IMR-90 (cell line): ENCODE results near the gene ELF5. TPM values are rescaled to one million over a fixed set of nuclear protein-coding genes. Genes with fewer than 3 reads are reported as not detected.

Source experiments
- ATAC-seq: fragments of 200-7000 bp; cut with Tn5 transposase; 2 replicates; pipeline ENCODE4 v1.9.1; 2020; ENCODE audit warnings: low read depth, mild to moderate bottlenecking, moderate library complexity
- BruUV-seq: library from RNA; stranded (reverse); fragments of 400-500 nt; replicated peaks from 2 replicates; lab custom pipeline; 2021; lab: Mats Ljungman, UMichigan
- CTCF ChIA-PET: fragments of 300-600 bp; formaldehyde crosslinking; extraction: SDS; loops from one replicate; lab custom pipeline; 2021; ENCODE audit warnings: antibody characterized with exemption; lab: Yijun Ruan, JAX
- POLR2A ChIA-PET: fragments of 300-600 bp; sonication (Branson Sonifier 250); formaldehyde crosslinking; loops from one replicate; lab custom pipeline; 2022; ENCODE audit warnings: antibody characterized with exemption; ENCODE audit not compliant: unreplicated experiment; lab: Charles Lee
- DNase-seq: peaks from one replicate; pipeline ENCODE4 v3.0.0; 2013
- H2AFZ ChIP-seq: replicated peaks from 2 replicates; pipeline ENCODE3; 2013; ENCODE audit warnings: low read length, mild to moderate bottlenecking; ENCODE audit not compliant: poor library complexity
- H2AK5ac ChIP-seq: 2 replicates; pipeline ENCODE4 v1.6.1; 2013; ENCODE audit warnings: low read depth, low read length, inconsistent platforms
- H2AK9ac ChIP-seq: replicated peaks from 2 replicates; pipeline ENCODE3; 2013; ENCODE audit warnings: mild to moderate bottlenecking, low read depth, low read length, moderate library complexity; ENCODE audit not compliant: poor library complexity
- H2BK120ac ChIP-seq: 2 replicates; pipeline ENCODE4 v1.6.1; 2013; ENCODE audit warnings: low read depth, low read length, inconsistent platforms
- H2BK15ac ChIP-seq: 3 replicates; pipeline ENCODE4 v1.6.1; 2013; ENCODE audit warnings: low read depth, low read length, inconsistent platforms
- H2BK20ac ChIP-seq: 2 replicates; pipeline ENCODE4 v1.6.1; 2013; ENCODE audit warnings: low read depth, mild to moderate bottlenecking, inconsistent platforms, low read length, moderate library complexity
- H2BK5ac ChIP-seq: 2 replicates; pipeline ENCODE4 v1.6.1; 2013; ENCODE audit warnings: mild to moderate bottlenecking, low read depth, low read length, inconsistent platforms; ENCODE audit not compliant: poor library complexity, severe bottlenecking
- H3K14ac ChIP-seq: replicated peaks from 2 replicates; pipeline ENCODE4 v1.6.1; 2013; ENCODE audit warnings: low read depth, low read length, inconsistent platforms
- H3K18ac ChIP-seq: 2 replicates; pipeline ENCODE4 v1.6.1; 2013; ENCODE audit warnings: low read depth, low read length, control low read depth
- H3K23ac ChIP-seq: 2 replicates; pipeline ENCODE4 v1.6.1; 2013; ENCODE audit warnings: low read depth, low read length, inconsistent platforms
- H3K27ac ChIP-seq: 2 replicates; pipeline ENCODE4 v1.5.1; 2013; ENCODE audit warnings: mild to moderate bottlenecking, control low read depth, low read length; ENCODE audit not compliant: insufficient read depth
- H3K27me3 ChIP-seq: 2 replicates; pipeline ENCODE4 v1.6.1; 2013; ENCODE audit warnings: low read length; ENCODE audit not compliant: control insufficient read depth, insufficient read depth
- H3K36me3 ChIP-seq: 2 replicates; pipeline ENCODE4 v1.6.1; 2013; ENCODE audit warnings: low read length, mixed read lengths; ENCODE audit not compliant: control insufficient read depth, insufficient read depth
- H3K4ac ChIP-seq: 2 replicates; pipeline ENCODE4 v1.6.1; 2013; ENCODE audit warnings: low read depth, low read length, inconsistent platforms
- H3K4me1 ChIP-seq: 2 replicates; pipeline ENCODE4 v1.6.1; 2013; ENCODE audit warnings: low read length, mixed read lengths; ENCODE audit not compliant: control insufficient read depth, insufficient read depth
- H3K4me2 ChIP-seq: 2 replicates; pipeline ENCODE4 v1.6.1; 2013; ENCODE audit warnings: low read depth, mild to moderate bottlenecking, control low read depth, low read length, moderate library complexity
- H3K4me3 ChIP-seq: 2 replicates; pipeline ENCODE4 v1.5.1; 2013; ENCODE audit warnings: low read depth, mild to moderate bottlenecking, control low read depth, low read length, moderate library complexity; ENCODE audit not compliant: insufficient read depth
- H3K56ac ChIP-seq: 2 replicates; pipeline ENCODE4 v1.6.1; 2013; ENCODE audit warnings: low read length, inconsistent platforms; ENCODE audit not compliant: insufficient read depth; ENCODE audit errors: extremely low read depth
- H3K79me1 ChIP-seq, 2 experiments: 2 replicates each; pipeline ENCODE4 v1.6.1; 2013; ENCODE audit warnings: low read length in 2 of 2, inconsistent platforms in 1 of 2, low read depth in 1 of 2
- H3K9ac ChIP-seq: 2 replicates; pipeline ENCODE4 v1.6.1; 2013; ENCODE audit warnings: low read depth, low read length, control low read depth
- H3K9me1 ChIP-seq: 2 replicates; pipeline ENCODE4 v1.6.1; 2013; ENCODE audit warnings: low read length, inconsistent platforms; ENCODE audit not compliant: insufficient read depth
- H3K9me3 ChIP-seq: 2 replicates; pipeline ENCODE4 v1.6.1; 2013; ENCODE audit warnings: low read length; ENCODE audit not compliant: control insufficient read depth, insufficient read depth
- H4K20me1 ChIP-seq: 2 replicates; pipeline ENCODE4 v1.6.1; 2013; ENCODE audit warnings: low read length, inconsistent platforms; ENCODE audit not compliant: insufficient read depth
- H4K5ac ChIP-seq: 2 replicates; pipeline ENCODE4 v1.6.1; 2013; ENCODE audit warnings: mild to moderate bottlenecking, low read depth, low read length, control low read depth
- H4K8ac ChIP-seq, 2 experiments: 2 replicates each; pipeline ENCODE4 v1.6.1; 2013; ENCODE audit warnings: low read depth in 2 of 2, low read length in 2 of 2, control low read depth in 1 of 2, inconsistent platforms in 1 of 2
- H4K91ac ChIP-seq: 2 replicates; pipeline ENCODE4 v1.6.1; 2013; ENCODE audit warnings: low read depth, low read length, inconsistent platforms; ENCODE audit not compliant: insufficient read depth
- BHLHE40 ChIP-seq: fragments of 150-350 bp; IDR thresholded peaks from 2 replicates; pipeline ENCODE4 v1.6.1; 2016; ENCODE audit warnings: mild to moderate bottlenecking, low read depth, low read length
- MXI1 ChIP-seq: IDR thresholded peaks from 2 replicates; pipeline ENCODE4 v1.6.1; 2012; ENCODE audit warnings: low read depth, mild to moderate bottlenecking, low read length, moderate library complexity, borderline replicate concordance
- NFE2L2 ChIP-seq: fragments of 150-350 bp; IDR thresholded peaks from 2 replicates; pipeline ENCODE4 v1.6.1; 2016; ENCODE audit warnings: low read depth, mild to moderate bottlenecking, low read length
- POLR2A ChIP-seq: IDR thresholded peaks from 2 replicates; pipeline ENCODE4 v1.6.1; 2012; ENCODE audit warnings: mild to moderate bottlenecking, low read depth, low read length
- WGBS, 2 experiments: methylation state at CpG; one replicate each; pipeline versions ENCODE4 v1.1.5 to v1.1.7; 2013; ENCODE audit warnings: missing lambda C conversion rate in 2 of 2; ENCODE audit not compliant: insufficient read length in 1 of 2; ENCODE audit errors: extremely low coverage in 2 of 2; 5-methylcytosine and 5-hydroxymethylcytosine counted together
- dilution Hi-C: fragments of 300-500 bp; cut with HindIII; formaldehyde crosslinking; loops from one replicate; pipeline ENCODE4 v1.14.3; 2018; ENCODE audit warnings: low sequenced_read_pairs; ENCODE audit not compliant: unreplicated experiment
- in situ Hi-C: fragments of 300-500 bp; cut with MboI; formaldehyde crosslinking; loops from 3 replicates; pipeline ENCODE4 v1.14.3; 2019; ENCODE audit warnings: low sequenced_read_pairs, inconsistent platforms, mixed read lengths
- intact Hi-C: fragments of 100-400 bp; cut with micrococcal nuclease; formaldehyde crosslinking; loops from 2 replicates; pipeline ENCODE4 v1.10.0; 2022
- polyA plus RNA-seq, 3 experiments: library from polyadenylated mRNA; depleted of rRNA; stranded (reverse); fragments of >200 nt; gene quantifications; 2 replicates each; pipeline ENCODE4 v1.2.3, GENCODE V29; 2012; ENCODE audit warnings: low replicate concordance in 1 of 3
- total RNA-seq: library from RNA; depleted of rRNA; stranded (reverse); fragments of >200 nt; gene quantifications from 2 replicates; pipeline ENCODE4 v1.2.3, GENCODE V29; 2012

ELF5 gene
- total and polyA plus RNA-seq, 2 of the 4 experiments (the other 2 are of a cell fraction) = not detected

GRCh38 chr11:34483106-34483874, 30.3 kb downstream of the ELF5 start:
- dilution Hi-C loops = no loop called here

More at GRCh38 chr11:34483106-34483874, 30.3 kb downstream of the ELF5 start:
- Histone ChIP-seq H3K14ac (no peak overlapping the region), H2BK120ac (no peak overlapping the region), H4K8ac (no peak overlapping the region), H4K20me1 (no peaks in the 10 kb centered on the region), H3K9me1 (no peaks in the 10 kb centered on the region), H3K9ac (no peak overlapping the region), H3K9me3 (no peaks in the 10 kb centered on the region), H3K4me2 (no peak overlapping the region), H2AK9ac (no peak overlapping the region), H3K4me1 (peaks cover 3% of the 10 kb centered on the region; the same call in 1 of the 2 replicates), H2BK20ac (no peak overlapping the region), H3K27ac (no peak overlapping the region), H3K27me3 (peaks cover 34% of the 10 kb centered on the region), H3K23ac (no peak overlapping the region), H2AFZ (no peak overlapping the region), H2BK5ac (no peak overlapping the region), H4K5ac (no peak overlapping the region), H3K4ac (no peak overlapping the region), H3K36me3 (no peaks in the 10 kb centered on the region), H3K56ac (no peak overlapping the region), H2BK15ac (no peak overlapping the region), H3K18ac (no peak overlapping the region), H3K79me1 (no peaks in the 10 kb centered on the region), H2AK5ac (no peak overlapping the region), H4K91ac (no peak overlapping the region), H3K4me3 (no peak overlapping the region)
- DNase-seq (no peak), ATAC-seq (no peak)
- POLR2A ChIA-PET = no interaction called here
- CTCF ChIA-PET = no interaction called here
- TF ChIP-seq MXI1 (no peak), BHLHE40 (no peak), NFE2L2 (no peak), POLR2A (no peak)
- no TSS peak for BruUV-seq
- intact Hi-C loops = no loop called here
- 73% methylated on average over 4 of the region's 9 CpGs; no CpG with 5 or more reads in 1 of the 2 experiments for WGBS, 2 experiments
- in situ Hi-C loops = no loop called here
